Measurements from ENCODE around the gene SOX8. TPM values are rescaled to one million over a fixed set of nuclear protein-coding genes. Genes with fewer than 3 reads are reported as not detected.
"Not testable (repeated sequence)": the region's sequence is repeated elsewhere in the genome, so short reads cannot be mapped to it uniquely, and the experiment has no call there.

The SOX8 gene
- total RNA-seq, 4 donors from 2014 or later: 0.15 to 0.78 (median 0.27) TPM; not detected in 1

GRCh38 chr16:947255-947921 lies 34.2 kb upstream of the SOX8 start:
- no peaks in the 10 kb centered on the region for H3K9me3 ChIP-seq
- TF ChIP-seq CTCF (IDR thresholded peaks at IDR 0.05): no peak
- TF ChIP-seq POLR2A (IDR thresholded peaks at IDR 0.05): no peak
- DNase-seq: peak in 1 of 2 donors; percentile 14
- H3K4me1 ChIP-seq: peaks cover 13 to 17% of the 10 kb centered on the region in 2 donors
- no peak overlapping the region for H3K4me3 ChIP-seq (replicated peaks in 1 of 3)
- intact Hi-C loops (cut with DNase I): no loop called here
- 64 to 71% methylated on average over 19 to 21 of the region's 21 CpGs for WGBS, 2 donors
- no peak overlapping the region for H3K27ac ChIP-seq
- no peaks in the 10 kb centered on the region for H3K27me3 ChIP-seq
- no peaks in the 10 kb centered on the region for H3K36me3 ChIP-seq

GRCh38 chr16:947922-948303 lies 33.7 kb upstream of the SOX8 start:
- H3K4me1 ChIP-seq: peaks cover 13 to 17% of the 10 kb centered on the region in 2 donors
- H3K9me3 ChIP-seq; H3K27ac ChIP-seq; H3K4me3 ChIP-seq (replicated peaks in 1 of 3); H3K27me3 ChIP-seq; H3K36me3 ChIP-seq; DNase-seq; intact Hi-C loops (cut with DNase I): not testable (repeated sequence)
- 85 to 86% methylated on average over 17 of the region's 17 CpGs for WGBS, 2 donors

GRCh38 chr16:948767-949166 lies 32.8 kb upstream of the SOX8 start:
- H3K27me3 ChIP-seq; H3K36me3 ChIP-seq; DNase-seq; H3K27ac ChIP-seq; H3K9me3 ChIP-seq; intact Hi-C loops (cut with DNase I); H3K4me3 ChIP-seq (replicated peaks in 1 of 3): not testable (repeated sequence)
- peaks cover 13 to 17% of the 10 kb centered on the region in 2 donors for H3K4me1 ChIP-seq
- WGBS, 2 donors: 83 to 88% methylated on average over 18 of the region's 18 CpGs

GRCh38 chr16:950733-951573 lies 30.6 kb upstream of the SOX8 start:
- H3K4me1 ChIP-seq; H3K36me3 ChIP-seq; H3K4me3 ChIP-seq (replicated peaks in 1 of 3); DNase-seq; intact Hi-C loops (cut with DNase I); H3K9me3 ChIP-seq; H3K27me3 ChIP-seq; H3K27ac ChIP-seq: not testable (repeated sequence)
- 81 to 87% methylated on average over 27 of the region's 27 CpGs for WGBS, 2 donors

GRCh38 chr16:951660-952301 lies 29.8 kb upstream of the SOX8 start:
- WGBS, 2 donors: 92 to 93% methylated on average over 13 to 15 of the region's 22 CpGs
- no peak for DNase-seq
- H3K36me3 ChIP-seq: no peaks in the 10 kb centered on the region

GRCh38 chr16:952321-952720 lies 29.2 kb upstream of the SOX8 start:
- Histone ChIP-seq H3K27ac (no peak overlapping the region), H3K36me3 (no peaks in the 10 kb centered on the region), H3K4me3 (replicated peaks in 1 of 3) (no peak overlapping the region), H3K9me3 (no peaks in the 10 kb centered on the region), H3K4me1 (no peaks in the 10 kb centered on the region), H3K27me3 (no peaks in the 10 kb centered on the region)
- 90 to 92% methylated on average over 4 to 9 of the region's 12 CpGs for WGBS, 2 donors
- TF ChIP-seq CTCF (IDR thresholded peaks at IDR 0.05) (no peak), POLR2A (IDR thresholded peaks at IDR 0.05) (no peak)
- no peak for DNase-seq
- intact Hi-C loops (cut with DNase I): no loop called here

More at GRCh38 chr16:951660-952301, 29.8 kb upstream of the SOX8 start:
- intact Hi-C loops (cut with DNase I): no loop called here
- Histone ChIP-seq H3K4me3 (replicated peaks in 1 of 3) (no peak overlapping the region), H3K27ac (no peak overlapping the region), H3K9me3 (no peaks in the 10 kb centered on the region), H3K4me1 (no peaks in the 10 kb centered on the region), H3K27me3 (no peaks in the 10 kb centered on the region)
- TF ChIP-seq CTCF (IDR thresholded peaks at IDR 0.05) (no peak), POLR2A (IDR thresholded peaks at IDR 0.05) (no peak)

GRCh38 chr16:953818-954217 lies 27.8 kb upstream of the SOX8 start:
- intact Hi-C loops (cut with DNase I); H3K36me3 ChIP-seq; H3K4me1 ChIP-seq; H3K4me3 ChIP-seq (replicated peaks in 1 of 3); H3K27ac ChIP-seq; H3K27me3 ChIP-seq; H3K9me3 ChIP-seq; DNase-seq: not testable (repeated sequence)
- 90 to 97% methylated on average over 4 to 5 of the region's 7 CpGs for WGBS, 2 donors

GRCh38 chr16:955766-956165 lies 25.8 kb upstream of the SOX8 start:
- 94 to 96% methylated on average over 27 of the region's 27 CpGs for WGBS, 2 donors
- H3K36me3 ChIP-seq; H3K27ac ChIP-seq; DNase-seq; H3K27me3 ChIP-seq; H3K9me3 ChIP-seq; intact Hi-C loops (cut with DNase I); H3K4me3 ChIP-seq (replicated peaks in 1 of 3); H3K4me1 ChIP-seq: not testable (repeated sequence)
